Sigmoid colon (tissue), 4 donors: ENCODE data around the gene LECT2.

Experiments used
- EP300 ChIP-seq, 4 donors: sonication (generic); formaldehyde crosslinking; IDR thresholded peaks; one replicate each; pipeline ENCODE4 v1.6.1; 2017; ENCODE audit warnings: antibody characterized with exemption in 4 of 4
- POLR2A ChIP-seq, 2 donors: fragments of 450-650 bp; IDR thresholded peaks; one replicate each; pipeline ENCODE4 v1.6.1; 2016; ENCODE audit warnings: antibody characterized with exemption in 2 of 2, mild to moderate bottlenecking in 2 of 2, moderate library complexity in 2 of 2
- POLR2AphosphoS5 ChIP-seq, 4 donors: sonication (generic); formaldehyde crosslinking; IDR thresholded peaks; one replicate each; pipeline ENCODE4 v1.6.1; 2017; ENCODE audit warnings: antibody characterized with exemption in 4 of 4
- TF ChIP-seq, protein P1 (sequence below), 4 experiments: fragments of 450-650 bp in 3 of 4; fragments of 200-600 bp in 1 of 4; IDR thresholded peaks; one replicate each; pipeline ENCODE4 v1.5.1; 2016 to 2019; ENCODE audit warnings: antibody characterized with exemption in 4 of 4, mild to moderate bottlenecking in 3 of 4, moderate library complexity in 2 of 4

DNA sequence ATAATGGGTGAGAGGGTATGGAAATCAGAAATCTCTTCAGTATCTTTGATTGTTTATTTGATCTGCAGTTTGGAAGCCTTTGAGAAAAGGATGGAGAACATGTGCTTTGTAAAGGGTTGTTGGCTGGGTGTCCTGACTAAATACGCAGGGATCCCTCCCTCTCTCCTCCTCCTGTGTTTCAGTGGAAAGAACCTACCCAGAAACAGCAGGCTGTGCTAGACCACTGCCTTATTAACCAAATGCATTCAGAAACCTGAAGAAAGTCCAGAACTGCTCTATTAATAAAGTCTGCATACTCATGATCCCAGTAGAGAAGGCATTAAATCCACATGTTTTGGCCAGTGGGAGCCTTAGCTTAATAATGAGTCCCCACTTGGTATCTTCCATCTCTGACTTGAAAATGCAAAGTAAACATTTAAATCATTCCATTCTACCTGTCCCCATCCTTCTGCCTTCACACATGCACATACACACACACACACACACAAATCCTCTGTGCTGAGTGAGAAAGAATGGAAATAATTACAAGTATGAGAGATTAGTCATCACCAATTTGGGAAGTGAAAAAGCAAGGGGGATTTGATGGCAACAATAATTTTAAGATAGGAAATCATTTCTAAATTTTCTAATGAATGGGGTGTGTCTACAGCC is 10.0 kb upstream of the LECT2 start:
- TF ChIP-seq, protein P1, sequence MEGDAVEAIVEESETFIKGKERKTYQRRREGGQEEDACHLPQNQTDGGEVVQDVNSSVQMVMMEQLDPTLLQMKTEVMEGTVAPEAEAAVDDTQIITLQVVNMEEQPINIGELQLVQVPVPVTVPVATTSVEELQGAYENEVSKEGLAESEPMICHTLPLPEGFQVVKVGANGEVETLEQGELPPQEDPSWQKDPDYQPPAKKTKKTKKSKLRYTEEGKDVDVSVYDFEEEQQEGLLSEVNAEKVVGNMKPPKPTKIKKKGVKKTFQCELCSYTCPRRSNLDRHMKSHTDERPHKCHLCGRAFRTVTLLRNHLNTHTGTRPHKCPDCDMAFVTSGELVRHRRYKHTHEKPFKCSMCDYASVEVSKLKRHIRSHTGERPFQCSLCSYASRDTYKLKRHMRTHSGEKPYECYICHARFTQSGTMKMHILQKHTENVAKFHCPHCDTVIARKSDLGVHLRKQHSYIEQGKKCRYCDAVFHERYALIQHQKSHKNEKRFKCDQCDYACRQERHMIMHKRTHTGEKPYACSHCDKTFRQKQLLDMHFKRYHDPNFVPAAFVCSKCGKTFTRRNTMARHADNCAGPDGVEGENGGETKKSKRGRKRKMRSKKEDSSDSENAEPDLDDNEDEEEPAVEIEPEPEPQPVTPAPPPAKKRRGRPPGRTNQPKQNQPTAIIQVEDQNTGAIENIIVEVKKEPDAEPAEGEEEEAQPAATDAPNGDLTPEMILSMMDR (IDR thresholded peaks at IDR 0.05), result no peak
- TF ChIP-seq EP300 (IDR thresholded peaks at IDR 0.05) (no peak), POLR2A (IDR thresholded peaks at IDR 0.05) (no peak), POLR2AphosphoS5 (IDR thresholded peaks at IDR 0.05) (no peak)
